ENCODE measurements around the gene IRAG1. TPM values are rescaled to one million over a fixed set of nuclear protein-coding genes. Genes with fewer than 3 reads are reported as not detected.
A peak's percentile ranks its signal among the peaks of the same experiment; 100 is the strongest.

IRAG1 gene
- total RNA-seq, 1 experiment from 2014 or later = 0.21 TPM

GRCh38 chr11:10654811-10655150 lies 38.8 kb downstream of the IRAG1 start:
- DNase-seq (ENCODE audit: low read depth, low spot score) = no peak
- in situ Hi-C loops (cut with HindIII; ENCODE audit: low pct_unique_long_range_greater_than_20kb, low sequenced_read_pairs) = no loop called here
- no peak overlapping the region for H3K4me3 ChIP-seq (ENCODE audit: low read depth in 2 of 2, low read length in 2 of 2)
- intact Hi-C loops (cut with micrococcal nuclease; ENCODE audit: unreplicated experiment) = loop anchor here (5.0 kb wide), 1 partner anchor 247 kb away; no protein-coding TSS in a partner anchor
- H3K4me1 ChIP-seq (ENCODE audit: control insufficient read depth, insufficient read depth, low read length) = peaks cover 26% of the 10 kb centered on the region
- no peaks in the 10 kb centered on the region for H3K36me3 ChIP-seq (ENCODE audit: control insufficient read depth, insufficient read depth, low read length)
- ChIA-PET CTCF (interaction anchor here (0.8 to 1.0 kb wide), 2 partner anchors 9 to 241 kb away, joined by 3 to 4 read pairs; no protein-coding TSS in a partner anchor), POLR2A (interaction anchor here (0.6 kb wide), 1 partner anchor 74 kb away, joined by 5 read pairs; no protein-coding TSS in a partner anchor)
- H3K27me3 ChIP-seq (ENCODE audit: control insufficient read depth, insufficient read depth, low read length) = no peaks in the 10 kb centered on the region
- BruUV-seq (replicated peaks) = no TSS peak
- no peak for ATAC-seq
- H3K27ac ChIP-seq (ENCODE audit: low read length) = peak overlapping the region; percentile 3; the same call in 1 of the 2 replicates
- no peak for TF ChIP-seq CTCF (IDR thresholded peaks at IDR 0.05)
- no peak for TF ChIP-seq TCF7L2 (IDR thresholded peaks at IDR 0.05; ENCODE audit: low read depth, low read length)
- TF ChIP-seq REST (IDR thresholded peaks at IDR 0.05; ENCODE audit: insufficient read depth in 1 of 2, low read depth in 2 of 2, low read length in 1 of 2) = no peak
- TF ChIP-seq SIN3A (IDR thresholded peaks at IDR 0.05; ENCODE audit: borderline replicate concordance, insufficient read depth, low read depth, low read length) = no peak
- TF ChIP-seq POLR2AphosphoS5 (IDR thresholded peaks at IDR 0.05; ENCODE audit: low read depth, low read length) = no peak
- no peaks in the 10 kb centered on the region for H3K9me3 ChIP-seq (ENCODE audit: control insufficient read depth, insufficient read depth, low read depth, low read length)

GRCh38 chr11:10653946-10654810 lies 39.4 kb downstream of the IRAG1 start:
- no peak overlapping the region for H3K4me3 ChIP-seq (ENCODE audit: low read depth in 2 of 2, low read length in 2 of 2)
- peaks cover 20% of the 10 kb centered on the region for H3K4me1 ChIP-seq (ENCODE audit: control insufficient read depth, insufficient read depth, low read length)
- intact Hi-C loops (cut with micrococcal nuclease; ENCODE audit: unreplicated experiment) = no loop called here
- POLR2A ChIA-PET = interaction anchor here (0.6 kb wide), 1 partner anchor 85 kb away, joined by 3 read pairs; no protein-coding TSS in a partner anchor
- in situ Hi-C loops (cut with HindIII; ENCODE audit: low pct_unique_long_range_greater_than_20kb, low sequenced_read_pairs) = no loop called here
- peak overlapping the region; percentile 3; the same call in 1 of the 2 replicates for H3K27ac ChIP-seq (ENCODE audit: low read length)
- H3K9me3 ChIP-seq (ENCODE audit: control insufficient read depth, insufficient read depth, low read depth, low read length) = no peaks in the 10 kb centered on the region
- CTCF ChIA-PET = interaction anchor here (0.5 to 1.0 kb wide), 4 partner anchors 8 to 241 kb away, joined by 3 to 4 read pairs (median 3); no protein-coding TSS in a partner anchor
- H3K36me3 ChIP-seq (ENCODE audit: control insufficient read depth, insufficient read depth, low read length) = no peaks in the 10 kb centered on the region
- no peaks in the 10 kb centered on the region for H3K27me3 ChIP-seq (ENCODE audit: control insufficient read depth, insufficient read depth, low read length)
- ATAC-seq = peak; percentile 32; the same call in 1 of the 2 replicates
- no peak for DNase-seq (ENCODE audit: low read depth, low spot score)
- no TSS peak for BruUV-seq (replicated peaks)
- TF ChIP-seq TCF7L2 (IDR thresholded peaks at IDR 0.05; ENCODE audit: low read depth, low read length) = no peak
- no peak for TF ChIP-seq SIN3A (IDR thresholded peaks at IDR 0.05; ENCODE audit: borderline replicate concordance, insufficient read depth, low read depth, low read length)
- no peak for TF ChIP-seq REST (IDR thresholded peaks at IDR 0.05; ENCODE audit: insufficient read depth in 1 of 2, low read depth in 2 of 2, low read length in 1 of 2)
- TF ChIP-seq CTCF (IDR thresholded peaks at IDR 0.05) = peak; percentile 88
